NCI-H146 (cell line): ENCODE data around the gene PLIN4.

Experiments
- DNase-seq: peaks from one replicate; lab custom pipeline; 2025; lab: John Stamatoyannopoulos, UW

Gene PLIN4

GRCh38 chr19:4454747-4455718, 63.3 kb downstream of the PLIN4 start:
- no peak for DNase-seq

DNA sequence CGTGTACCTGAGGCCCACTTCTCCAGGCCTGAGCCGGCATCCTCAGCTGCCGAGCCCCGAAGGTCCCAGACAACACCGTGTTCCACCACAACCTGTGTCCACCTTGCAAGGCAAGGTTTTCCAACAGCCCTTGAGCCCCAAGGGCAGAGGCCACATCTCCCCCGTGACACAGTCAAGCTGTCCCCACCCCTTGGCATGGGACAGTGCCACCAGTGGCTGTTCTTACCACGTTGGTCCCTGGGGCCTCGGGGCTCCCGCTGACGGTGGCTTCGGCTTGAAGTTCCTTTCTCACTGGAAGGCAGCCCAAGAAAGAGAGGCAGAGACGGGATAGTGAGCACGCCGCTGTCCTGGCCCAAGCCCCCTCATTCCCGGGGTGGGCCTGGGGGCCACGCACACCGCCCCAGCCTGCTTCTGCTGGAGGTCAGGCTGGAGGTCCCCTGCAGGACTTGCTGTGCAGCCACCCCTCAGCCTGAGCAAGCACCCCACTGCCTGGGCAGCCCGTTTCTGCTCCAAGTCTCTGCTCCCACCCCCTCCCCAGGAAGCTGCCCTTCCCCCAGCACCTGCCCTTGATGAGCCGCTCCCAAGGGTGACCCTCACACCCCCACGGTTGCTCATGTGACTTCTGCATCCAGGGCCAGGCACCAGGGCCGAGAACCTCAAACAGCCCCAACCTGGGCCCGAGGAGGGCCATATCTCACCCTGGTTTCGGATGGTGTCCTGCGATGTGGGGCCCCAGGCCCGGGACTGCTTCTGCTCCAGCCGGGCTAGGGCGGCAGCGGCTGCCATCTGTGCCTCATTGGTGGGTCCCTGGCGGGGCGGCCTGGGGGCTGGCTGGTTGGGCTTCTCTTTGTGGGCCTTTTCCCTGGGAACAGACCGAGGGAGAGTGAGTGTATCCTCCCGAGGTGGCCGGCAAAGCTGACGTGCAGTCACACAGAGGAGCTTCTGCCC, 64.8 kb downstream of the PLIN4 start:
- DNase-seq = no peak

DNA sequence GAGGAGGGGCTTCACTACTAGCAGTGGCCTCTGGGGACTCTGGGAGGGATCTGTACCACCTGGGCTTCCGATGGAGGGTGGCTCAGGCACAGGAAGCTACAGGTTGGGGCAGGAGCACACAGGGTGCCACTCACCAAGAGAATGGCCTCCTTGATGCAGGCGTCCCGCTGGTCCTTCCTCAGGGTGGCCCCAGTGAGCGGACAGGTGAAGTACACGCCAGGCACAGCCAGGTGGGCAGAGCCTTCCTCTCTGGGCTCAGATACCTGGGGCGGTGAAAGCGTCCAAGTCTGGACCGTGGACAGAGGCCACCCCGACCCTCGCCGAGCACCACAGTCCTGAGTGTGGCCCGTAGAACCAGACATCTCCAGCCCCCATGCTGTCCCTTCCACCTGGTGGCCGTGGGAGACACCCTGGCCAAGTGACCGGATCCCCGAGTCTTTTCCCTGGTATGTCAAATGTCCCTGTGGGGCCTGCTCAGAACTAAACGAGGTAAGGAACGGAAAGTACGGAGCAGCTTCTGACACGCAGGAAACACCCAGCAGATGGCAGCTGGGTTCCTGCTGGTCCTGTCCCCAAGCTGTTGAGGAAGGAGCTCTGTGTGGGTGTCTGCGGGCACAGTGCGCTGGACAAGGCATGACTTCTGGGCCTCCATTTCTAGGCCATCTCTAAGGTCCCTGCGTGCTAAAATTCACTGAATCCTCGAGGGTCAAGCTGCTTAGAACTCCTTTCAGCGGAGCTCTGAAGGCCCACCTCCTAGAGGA, 65.9 kb downstream of the PLIN4 start:
- DNase-seq = no peak
